HCT116 (cell line): ENCODE data around the gene BTBD16. TPM values are rescaled to one million over a fixed set of nuclear protein-coding genes. Genes with fewer than 3 reads are reported as not detected.

Source experiments
- ATAC-seq: fragments of 200-7000 bp; cut with Tn5 transposase; 2 replicates; pipeline ENCODE4 v1.9.1; 2020; ENCODE audit warnings: mild to moderate bottlenecking, moderate library complexity
- BruUV-seq: library from RNA; stranded (reverse); fragments of 400-500 nt; replicated peaks from 2 replicates; lab custom pipeline; 2021; lab: Mats Ljungman, UMichigan
- CTCF ChIA-PET: fragments of 300-600 bp; sonication (Branson Sonifier 250); formaldehyde crosslinking; loops from one replicate; lab custom pipeline; 2021; ENCODE audit warnings: antibody characterized with exemption; lab: Charles Lee
- POLR2A ChIA-PET: fragments of 300-600, 350-600 bp; sonication (Branson Sonifier 250); formaldehyde crosslinking; loops from one replicate; lab custom pipeline; 2021; ENCODE audit warnings: antibody characterized with exemption; lab: Charles Lee
- RAD21 ChIA-PET, 2 experiments: fragments of 300-600 bp; sonication (Branson Sonifier 250); formaldehyde crosslinking; loops; one replicate each; lab custom pipeline; 2023; ENCODE audit warnings: low total read pairs in 2 of 2; ENCODE audit not compliant: uncharacterized antibody in 2 of 2, unreplicated experiment in 2 of 2, low non-redundant PET in 1 of 2; lab: Charles Lee
- DNase-seq: peaks from one replicate; pipeline ENCODE4 v3.0.0-alpha.2; 2010; ENCODE audit warnings: low read depth, low spot score
- H2AFZ ChIP-seq: fragments of 200-600 bp; shearing (Covaris generic), sonication (generic); 2 replicates; pipeline ENCODE4 v1.6.1; 2017; ENCODE audit warnings: low read depth, mixed run types, mixed read lengths, antibody characterized with exemption, low read length; ENCODE audit not compliant: poor library complexity, severe bottlenecking
- H3K27ac ChIP-seq: 2 replicates; pipeline ENCODE4 v1.5.1; 2012; ENCODE audit warnings: low read depth, low read length
- H3K27me3 ChIP-seq: fragments of 200-600 bp; sonication (generic); 2 replicates; pipeline ENCODE4 v1.6.1; 2016; ENCODE audit warnings: mixed run types, low read length, mixed read lengths; ENCODE audit not compliant: insufficient read depth
- H3K36me3 ChIP-seq, 2 experiments: fragments of 200-500 bp in 1 of 2; fragments of 200-600 bp in 1 of 2; sonication (Bioruptor generic) in 1 of 2; sonication (generic) in 1 of 2; 2 replicates each; pipeline versions ENCODE4 v1.5.1 to v1.6.1; 2014 to 2016; ENCODE audit warnings: low read length in 2 of 2, inconsistent platforms in 1 of 2, mixed read lengths in 1 of 2, mixed run types in 1 of 2; ENCODE audit not compliant: insufficient read depth in 2 of 2, control insufficient read depth in 1 of 2
- H3K4me1 ChIP-seq, 2 experiments: fragments of 200-600 bp in 1 of 2; sonication (generic) in 1 of 2; 2 replicates each; pipeline versions ENCODE4 v1.5.1 to v1.6.1; 2012 to 2017; ENCODE audit warnings: low read length in 2 of 2, inconsistent platforms in 1 of 2, mild to moderate bottlenecking in 1 of 2, mixed read lengths in 1 of 2, mixed run types in 1 of 2, moderate library complexity in 1 of 2; ENCODE audit not compliant: insufficient read depth in 2 of 2, control insufficient read depth in 1 of 2
- H3K4me2 ChIP-seq: fragments of 200-600 bp; sonication (generic); 2 replicates; pipeline ENCODE4 v1.6.1; 2017; ENCODE audit warnings: mixed run types, low read length, mixed read lengths
- H3K4me3 ChIP-seq, 2 experiments: fragments of 200-600 bp in 1 of 2; sonication (generic) in 1 of 2; replicated peaks in 1 of 2; 2 replicates each; pipeline ENCODE4 v1.5.1; 2011 to 2016; ENCODE audit warnings: low read length in 2 of 2, control low read depth in 1 of 2, low read depth in 1 of 2, mild to moderate bottlenecking in 1 of 2, mixed read lengths in 1 of 2, mixed run types in 1 of 2
- H3K79me2 ChIP-seq: fragments of 200-600 bp; sonication (generic); 2 replicates; pipeline ENCODE4 v1.6.1; 2017; ENCODE audit warnings: mild to moderate bottlenecking, mixed run types, low read length, moderate library complexity, mixed read lengths; ENCODE audit not compliant: insufficient read depth
- H3K9ac ChIP-seq: fragments of 200-600 bp; sonication (generic); 2 replicates; pipeline ENCODE4 v1.6.1; 2016; ENCODE audit warnings: low read length, mixed read lengths
- H3K9me2 ChIP-seq: fragments of 200-600 bp; sonication (generic), shearing (Covaris generic); 2 replicates; pipeline ENCODE4 v1.6.1; 2017; ENCODE audit warnings: mixed run types, mild to moderate bottlenecking, moderate library complexity; ENCODE audit not compliant: insufficient read depth
- H3K9me3 ChIP-seq, 2 experiments: fragments of 200-500 bp in 1 of 2; fragments of 200-600 bp in 1 of 2; sonication (Bioruptor generic) in 1 of 2; sonication (generic) in 1 of 2; 2 replicates each; pipeline ENCODE4 v1.6.1; 2014 to 2017; ENCODE audit warnings: low read length in 2 of 2, mixed read lengths in 2 of 2, inconsistent platforms in 1 of 2, low read depth in 1 of 2, mild to moderate bottlenecking in 1 of 2, mixed run types in 1 of 2, moderate library complexity in 1 of 2; ENCODE audit not compliant: control insufficient read depth in 1 of 2, insufficient read depth in 1 of 2
- H4K20me1 ChIP-seq: fragments of 200-600 bp; sonication (generic), shearing (Covaris generic); 2 replicates; pipeline ENCODE4 v1.6.1; 2017; ENCODE audit warnings: mixed run types, mild to moderate bottlenecking, moderate library complexity; ENCODE audit not compliant: insufficient read depth
- CEBPB ChIP-seq: IDR thresholded peaks from 2 replicates; pipeline ENCODE4 v1.6.1; 2012; ENCODE audit warnings: low read depth
- CTCF ChIP-seq, 3 experiments: fragments of 200-600 bp in 1 of 3; sonication (generic) in 1 of 3; IDR thresholded peaks in 2 of 3; conservative IDR thresholded peaks in 1 of 3; 2 replicates each; pipeline ENCODE4 v1.5.1; 2012 to 2017; ENCODE audit warnings: low read depth in 2 of 3, low read length in 2 of 3, antibody characterized with exemption in 1 of 3, borderline replicate concordance in 1 of 3, control low read depth in 1 of 3, mild to moderate bottlenecking in 1 of 3, mixed read lengths in 1 of 3, mixed run types in 1 of 3, moderate library complexity in 1 of 3; ENCODE audit not compliant: insufficient read depth in 1 of 3
- EGR1 ChIP-seq: IDR thresholded peaks from 2 replicates; pipeline ENCODE4 v1.6.1; 2012; ENCODE audit warnings: low read depth
- EZH2 ChIP-seq: fragments of 200-600 bp; sonication (generic); IDR thresholded peaks from 2 replicates; pipeline ENCODE4 v1.6.1; 2017; ENCODE audit warnings: antibody characterized with exemption, mixed run types
- FOSL1 ChIP-seq: IDR thresholded peaks from 2 replicates; pipeline ENCODE4 v1.6.1; 2012; ENCODE audit warnings: low read depth
- JUND ChIP-seq: IDR thresholded peaks from 2 replicates; pipeline ENCODE4 v1.6.1; 2012
- POLR2A ChIP-seq: IDR thresholded peaks from 2 replicates; pipeline ENCODE4 v1.7.0; 2011; ENCODE audit warnings: borderline replicate concordance; ENCODE audit not compliant: insufficient read depth, insufficient read length; ENCODE audit errors: extremely low read depth
- POLR2AphosphoS5 ChIP-seq: IDR thresholded peaks from 2 replicates; pipeline ENCODE4 v1.6.1; 2011; ENCODE audit warnings: mild to moderate bottlenecking, low read depth, low read length, moderate library complexity
- RAD21 ChIP-seq: IDR thresholded peaks from 2 replicates; pipeline ENCODE4 v1.6.1; 2012; ENCODE audit warnings: low read depth, mild to moderate bottlenecking
- SIN3A ChIP-seq: IDR thresholded peaks from 2 replicates; pipeline ENCODE4 v1.6.1; 2012; ENCODE audit warnings: low read depth
- SP1 ChIP-seq: IDR thresholded peaks from 2 replicates; pipeline ENCODE4 v1.6.1; 2012; ENCODE audit warnings: low read depth
- SRF ChIP-seq: IDR thresholded peaks from 2 replicates; pipeline ENCODE4 v1.6.1; 2012; ENCODE audit warnings: low read depth
- YY1 ChIP-seq: IDR thresholded peaks from 2 replicates; pipeline ENCODE4 v1.6.1; 2011; ENCODE audit warnings: low read length, low read depth, moderate library complexity, mild to moderate bottlenecking; ENCODE audit not compliant: insufficient replicate concordance; ENCODE audit errors: extremely low read depth
- ZBTB33 ChIP-seq: IDR thresholded peaks from 2 replicates; pipeline ENCODE4 v1.6.1; 2011; ENCODE audit warnings: mild to moderate bottlenecking, low read length, moderate library complexity; ENCODE audit not compliant: insufficient replicate concordance; ENCODE audit errors: extremely low read depth
- ZFX ChIP-seq: fragments of 450-650 bp; IDR thresholded peaks from 2 replicates; pipeline ENCODE4 v1.6.1; 2017
- ZNF274 ChIP-seq: fragments of 200-500 bp; sonication (Bioruptor generic); IDR thresholded peaks from 2 replicates; pipeline ENCODE4 v1.6.1; 2014; ENCODE audit warnings: mild to moderate bottlenecking, low read depth, low read length, inconsistent platforms
- intact Hi-C: fragments of 100-400 bp; cut with micrococcal nuclease; formaldehyde crosslinking; loops from 2 replicates; pipeline ENCODE4 v1.10.0; 2022
- total RNA-seq: library from RNA; stranded (reverse); gene quantifications from one replicate; pipeline ENCODE4 v1.2.1, GENCODE V29; 2021; ENCODE audit not compliant: unreplicated experiment
- TF ChIP-seq, protein P1 (sequence below): IDR thresholded peaks from 2 replicates; pipeline ENCODE4 v1.6.1; 2012

Gene BTBD16
- total RNA-seq, 1 experiment from 2014 or later = 0.27 TPM

- H3K36me3 ChIP-seq = no peaks in the 10 kb centered on the region
- H2AFZ ChIP-seq = no peak overlapping the region
- intact Hi-C loops = no loop called here
- no peaks in the 10 kb centered on the region for H3K4me1 ChIP-seq
- no TSS peak for BruUV-seq
- DNase-seq (no peak), ATAC-seq (no peak)
- POLR2A ChIA-PET = no interaction called here
- RAD21 ChIA-PET = no interaction called here
- no peaks in the 10 kb centered on the region for H3K9me2 ChIP-seq
- H4K20me1 ChIP-seq = no peaks in the 10 kb centered on the region
- H3K4me3 ChIP-seq = no peak overlapping the region
- H3K27me3 ChIP-seq = no peaks in the 10 kb centered on the region
- H3K9ac ChIP-seq = no peak overlapping the region
- CTCF ChIA-PET = interaction anchor here (2.1 kb wide), 1 partner anchor 15 kb away, joined by 9 read pairs; no protein-coding TSS in a partner anchor
- no peak overlapping the region for H3K4me2 ChIP-seq
- no peak overlapping the region for H3K27ac ChIP-seq
- H3K79me2 ChIP-seq = no peaks in the 10 kb centered on the region
- TF ChIP-seq FOSL1 = no peak
- H3K9me3 ChIP-seq = 0 out of 4 replicates have a peak, but pooled peaks cover 0 to 7% of the 10 kb centered on the region in 2 experiments
Measured at GRCh38 chr10:122323189-122323588, 52.1 kb downstream of the BTBD16 start.

DNA sequence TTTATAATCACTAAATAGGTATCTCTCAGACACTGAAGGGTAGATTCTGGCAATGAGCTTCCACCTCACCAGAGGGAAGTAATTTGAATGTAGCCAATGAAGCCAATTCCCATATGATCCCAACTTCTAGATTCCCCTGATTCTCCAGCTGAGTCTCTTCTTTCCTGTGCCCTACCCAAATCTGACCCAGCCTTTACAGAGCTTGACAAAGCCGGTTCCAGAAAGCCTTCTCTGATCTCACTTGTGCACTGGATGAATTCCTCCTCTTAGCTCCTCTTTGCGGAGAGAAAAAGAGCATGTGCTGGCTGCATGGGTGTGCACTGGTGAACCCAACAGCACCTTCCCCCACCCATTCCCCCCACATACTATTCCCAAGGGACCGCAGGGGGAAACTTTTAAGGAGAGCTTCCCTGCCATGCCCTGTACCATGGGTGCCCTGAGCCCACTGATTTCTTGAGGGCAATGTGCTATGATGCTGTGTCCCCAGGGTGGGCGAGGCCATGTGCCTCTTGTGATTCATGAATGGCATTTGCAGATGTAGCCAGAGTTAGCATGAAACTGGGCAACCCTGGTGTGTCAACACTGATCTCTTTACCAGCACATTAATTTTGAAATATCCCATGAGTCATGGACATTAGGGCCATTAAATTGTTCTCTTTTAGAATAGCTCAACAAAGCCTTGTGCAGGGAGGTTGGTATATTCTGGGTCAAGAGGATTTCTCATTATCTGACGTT is 53.0 kb downstream of the BTBD16 start:
- CTCF ChIA-PET = interaction anchor here (1.0 to 2.1 kb wide), 2 partner anchors 16 to 25 kb away, joined by 3 to 9 read pairs; no protein-coding TSS in a partner anchor
- H3K9me2 ChIP-seq = no peaks in the 10 kb centered on the region
- TF ChIP-seq FOSL1 (no peak), JUND (no peak), YY1 (no peak), POLR2A (no peak), SP1 (no peak), ZBTB33 (no peak), RAD21 (no peak), EZH2 (no peak), SIN3A (no peak), POLR2AphosphoS5 (no peak), ZNF274 (no peak), ZFX (no peak), CEBPB (no peak), CTCF (IDR thresholded peaks at IDR 0.05 in 2 of 3, conservative IDR thresholded peaks at IDR 0.05 in 1 of 3; ENCODE audit: borderline replicate concordance in 1 of 3, insufficient read depth in 1 of 3, low read depth in 2 of 3, low read length in 2 of 3) (no peak), SRF (no peak), EGR1 (no peak)
- TF ChIP-seq, protein P1, sequence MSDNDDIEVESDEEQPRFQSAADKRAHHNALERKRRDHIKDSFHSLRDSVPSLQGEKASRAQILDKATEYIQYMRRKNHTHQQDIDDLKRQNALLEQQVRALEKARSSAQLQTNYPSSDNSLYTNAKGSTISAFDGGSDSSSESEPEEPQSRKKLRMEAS = no peak

More for the DNA sequence above, 53.0 kb downstream of the BTBD16 start:
- H3K4me2 ChIP-seq = no peak overlapping the region
- H3K9me3 ChIP-seq = 0 out of 4 replicates have a peak, but pooled peaks cover 0 to 7% of the 10 kb centered on the region in 2 experiments
- intact Hi-C loops = no loop called here
- no peak overlapping the region for H3K4me3 ChIP-seq
- POLR2A ChIA-PET = no interaction called here
- H3K4me1 ChIP-seq = no peaks in the 10 kb centered on the region
- H4K20me1 ChIP-seq = no peaks in the 10 kb centered on the region
- no peak overlapping the region for H3K9ac ChIP-seq
- H3K79me2 ChIP-seq = no peaks in the 10 kb centered on the region
- BruUV-seq = no TSS peak
- no peaks in the 10 kb centered on the region for H3K27me3 ChIP-seq
- RAD21 ChIA-PET = interaction anchor here in 1 of 2 experiments (0.8 kb wide), 1 partner anchor 25 kb away, joined by 3 read pairs; no protein-coding TSS in a partner anchor
- H2AFZ ChIP-seq = no peak overlapping the region
- no peak for ATAC-seq
- H3K36me3 ChIP-seq = no peaks in the 10 kb centered on the region
- H3K27ac ChIP-seq = no peak overlapping the region
- DNase-seq = no peak
